ENCODE data around the gene SYNE2.
A peak's percentile ranks its signal among the peaks of the same experiment; 100 is the strongest.

Gene SYNE2

DNA sequence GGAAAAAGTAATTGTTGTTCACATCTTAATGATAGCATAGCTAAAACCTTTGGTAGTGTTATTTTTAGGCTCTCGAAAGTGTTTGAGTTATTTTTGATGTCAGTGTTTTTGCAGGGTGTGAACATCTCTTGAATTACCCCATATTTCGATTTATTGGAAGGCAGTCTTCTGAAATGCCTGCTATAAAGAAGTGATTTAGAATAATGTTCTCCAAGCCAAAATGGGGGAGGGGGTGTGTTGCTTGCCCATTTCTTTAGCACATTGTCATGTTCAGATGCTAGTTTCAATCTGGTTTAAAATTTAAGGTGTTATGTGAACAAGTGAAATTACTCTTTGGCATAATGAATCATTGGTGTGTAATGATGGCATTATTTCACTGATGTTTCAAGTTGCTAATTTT is 110.6 kb downstream of the SYNE2 start:
- no peak for DNase-seq

DNA sequence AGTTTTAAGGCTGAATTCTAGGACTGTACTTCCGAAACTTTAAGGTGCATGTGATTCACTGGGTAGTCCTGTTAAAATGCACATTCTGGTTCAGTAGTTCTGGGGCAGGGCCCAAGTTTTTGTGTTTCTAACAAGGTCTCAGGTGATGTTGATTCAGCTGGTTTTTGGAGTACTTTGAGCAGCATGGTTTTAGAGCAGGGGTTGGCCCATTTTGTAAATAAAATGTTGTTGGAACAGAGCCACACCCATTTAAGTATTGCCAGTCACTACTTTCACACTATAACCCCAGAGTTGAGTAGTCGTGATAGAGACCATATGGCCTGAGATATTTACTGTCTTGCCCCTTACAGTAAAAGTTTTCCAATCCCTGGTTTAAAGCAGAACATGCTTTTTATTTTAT is 111.3 kb downstream of the SYNE2 start:
- DNase-seq: peak; percentile 50

DNA sequence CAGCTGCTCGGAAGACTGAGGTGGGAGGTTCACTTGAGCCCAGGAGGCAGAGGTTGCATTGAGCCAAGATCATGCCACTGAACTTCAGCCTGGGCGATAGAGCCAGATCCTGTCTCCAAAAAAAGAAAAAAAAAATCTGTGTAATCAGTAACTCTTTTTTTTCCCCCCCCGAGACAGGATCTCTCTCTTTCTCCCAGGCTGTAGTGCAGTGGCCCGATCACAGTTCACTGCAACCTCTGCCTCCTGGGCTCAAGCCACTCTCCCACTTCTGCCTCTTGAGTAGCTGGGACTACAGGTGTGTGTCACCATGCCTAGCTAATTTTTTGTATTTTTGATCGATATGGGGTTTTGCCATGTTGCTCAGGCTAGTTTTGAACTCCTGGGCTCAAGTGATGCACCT is 113.6 kb downstream of the SYNE2 start:
- no peak for DNase-seq

DNA sequence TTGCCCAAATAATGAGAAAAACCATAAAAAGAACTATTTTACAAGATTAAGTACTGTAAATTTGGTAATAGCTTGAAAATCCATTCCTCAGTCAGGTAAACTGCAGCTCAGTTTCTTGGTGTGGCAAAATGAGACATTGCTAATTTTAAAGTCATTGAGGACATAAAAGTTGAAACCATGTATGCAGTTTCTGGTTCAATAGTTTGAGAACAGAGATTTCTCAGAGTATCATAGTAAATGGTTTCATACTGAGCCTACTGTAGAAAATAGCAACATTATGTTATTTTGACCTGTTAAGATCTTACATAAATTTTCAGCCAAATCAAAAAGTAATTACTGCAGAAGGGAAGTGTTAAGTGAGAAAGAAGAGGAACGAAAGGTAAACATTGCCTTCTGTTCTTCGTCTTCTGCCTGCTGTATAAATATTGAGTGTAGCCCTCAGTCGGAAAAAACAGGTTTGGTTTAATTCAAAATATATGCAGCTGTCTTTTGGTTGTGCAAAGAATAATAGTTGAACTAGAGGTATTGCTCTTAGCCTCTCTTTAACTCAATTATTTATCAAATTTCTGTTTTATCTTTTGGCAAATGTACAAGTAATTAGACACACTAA is 119.6 kb downstream of the SYNE2 start:
- DNase-seq: no peak

DNA sequence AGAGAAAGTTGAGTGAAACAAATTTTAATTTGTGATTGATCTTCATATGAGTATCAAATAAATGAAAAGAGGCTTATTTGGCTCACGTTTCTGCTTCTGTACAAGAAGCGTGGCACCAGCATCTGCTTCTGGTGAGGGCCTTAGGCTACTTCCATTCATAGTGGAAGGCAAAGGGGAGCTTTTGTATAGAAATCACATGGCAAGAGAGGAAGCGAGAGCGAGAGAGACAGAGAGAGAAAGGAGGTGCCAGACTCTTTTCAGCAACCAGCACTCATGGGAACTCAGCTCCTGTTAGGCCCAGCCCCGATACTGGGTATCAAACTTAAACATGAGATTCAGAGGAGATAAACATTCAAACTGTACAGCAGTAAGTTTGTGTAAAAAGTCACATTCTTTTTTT is 121.4 kb downstream of the SYNE2 start:
- no peak for DNase-seq

DNA sequence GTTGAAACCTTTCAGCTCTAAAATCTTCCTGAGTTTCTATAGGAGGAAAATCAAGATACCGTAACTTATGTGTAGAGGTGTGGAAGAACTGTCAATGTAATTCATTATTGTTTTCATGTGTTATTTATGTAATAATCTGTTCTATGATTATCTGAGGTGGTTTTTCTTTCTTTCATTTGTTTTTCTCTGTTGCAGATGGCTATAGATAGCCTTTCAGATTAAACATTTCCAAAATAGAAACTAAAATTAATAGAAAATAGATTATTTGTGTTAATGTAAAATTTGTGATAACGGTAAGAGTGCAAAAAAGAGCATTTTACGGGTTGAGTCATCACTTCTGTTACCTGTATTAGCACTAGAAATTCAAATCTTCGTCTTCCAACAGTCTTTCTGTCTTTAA is 128.8 kb downstream of the SYNE2 start:
- DNase-seq: no peak

DNA sequence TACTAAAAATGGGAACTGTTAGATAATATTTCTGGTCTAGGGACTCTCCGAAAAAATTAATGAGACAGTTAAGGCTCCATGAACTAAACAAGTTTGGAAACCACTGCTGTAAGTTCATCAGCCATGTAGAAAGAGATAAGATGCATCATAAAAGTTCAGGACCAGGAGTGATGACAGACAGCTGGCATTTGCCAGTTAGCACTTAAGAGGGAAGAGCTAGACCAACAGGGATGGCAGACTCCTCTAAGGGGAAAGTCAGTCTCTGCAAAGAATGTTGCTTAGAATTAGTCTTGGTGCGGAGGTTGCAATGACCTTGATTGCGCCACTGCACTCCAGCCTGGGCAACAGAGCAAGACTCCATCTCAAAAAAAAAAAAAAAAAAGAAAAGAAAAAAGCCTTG is 129.4 kb downstream of the SYNE2 start:
- DNase-seq: no peak

DNA sequence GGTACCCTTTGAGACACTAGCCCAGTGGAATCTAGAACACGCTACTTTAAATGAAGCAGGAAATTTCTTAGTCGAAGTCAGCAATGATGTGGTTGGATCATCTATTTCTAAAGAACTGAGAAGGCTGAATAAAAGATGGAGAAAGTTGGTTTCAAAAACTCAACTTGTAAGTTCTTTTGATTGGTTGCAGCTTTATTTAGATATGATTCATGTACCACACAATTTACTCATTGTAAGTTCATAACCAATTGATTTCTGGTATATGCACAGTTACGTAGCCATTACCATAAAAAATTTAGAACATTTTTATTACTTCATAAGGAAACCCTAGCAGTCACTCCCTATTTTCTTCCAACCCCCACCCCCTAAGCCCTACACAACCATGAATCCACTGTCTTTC is 129.8 kb downstream of the SYNE2 start:
- no peak for DNase-seq

DNA sequence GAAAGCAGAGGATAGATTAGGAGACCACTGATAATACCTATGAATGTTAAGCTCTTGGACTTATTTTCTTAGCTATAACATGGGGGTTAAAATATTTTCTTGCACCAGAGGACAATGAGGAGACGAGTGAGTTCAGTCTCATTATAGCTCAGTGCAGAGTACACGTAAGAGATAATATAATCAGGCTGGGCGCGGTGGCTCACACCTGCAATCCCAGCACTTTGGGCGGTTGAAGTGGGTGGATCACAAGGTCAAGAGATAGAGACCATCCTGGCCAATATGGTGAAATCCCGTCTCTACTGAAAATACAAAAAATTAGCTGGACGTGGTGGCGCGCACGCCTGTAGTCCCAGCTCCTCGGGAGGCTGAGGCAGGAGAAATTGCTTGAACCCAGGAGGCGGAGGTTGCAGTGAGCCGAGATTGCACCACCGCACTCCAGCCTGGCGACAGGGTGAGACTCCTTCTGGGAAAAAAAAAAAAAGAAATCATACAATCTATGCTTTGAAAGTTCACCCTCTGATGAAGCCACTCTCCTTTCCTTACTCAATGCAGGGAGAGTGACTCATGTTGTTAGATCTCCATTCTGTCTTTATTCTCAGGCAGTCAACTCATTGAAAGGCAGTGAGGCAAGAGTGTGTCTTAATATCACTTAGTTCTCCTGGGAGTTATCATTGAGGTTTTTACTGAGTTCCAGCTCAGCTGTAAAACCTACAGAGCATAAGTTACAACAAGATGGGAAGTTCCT is 134.2 kb downstream of the SYNE2 start:
- DNase-seq: no peak

DNA sequence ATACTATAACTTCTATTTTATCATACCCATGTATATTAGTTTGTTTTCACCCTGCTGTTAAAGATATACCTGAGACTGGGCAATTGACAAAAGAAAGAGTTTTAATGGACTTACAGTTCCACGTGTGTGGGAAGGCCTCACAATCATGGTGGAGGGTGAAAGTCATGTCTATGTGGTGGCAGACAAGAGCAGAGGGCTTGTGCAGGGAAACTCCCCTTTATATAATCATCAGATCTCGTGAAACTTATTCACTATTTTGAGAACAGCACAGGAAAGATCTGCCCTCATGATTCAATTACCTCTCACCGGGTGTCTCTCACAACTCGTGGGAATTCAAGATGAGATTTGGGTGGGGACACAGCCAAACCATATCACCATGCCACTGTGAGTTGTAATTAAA is 135.8 kb downstream of the SYNE2 start:
- DNase-seq: no peak

DNA sequence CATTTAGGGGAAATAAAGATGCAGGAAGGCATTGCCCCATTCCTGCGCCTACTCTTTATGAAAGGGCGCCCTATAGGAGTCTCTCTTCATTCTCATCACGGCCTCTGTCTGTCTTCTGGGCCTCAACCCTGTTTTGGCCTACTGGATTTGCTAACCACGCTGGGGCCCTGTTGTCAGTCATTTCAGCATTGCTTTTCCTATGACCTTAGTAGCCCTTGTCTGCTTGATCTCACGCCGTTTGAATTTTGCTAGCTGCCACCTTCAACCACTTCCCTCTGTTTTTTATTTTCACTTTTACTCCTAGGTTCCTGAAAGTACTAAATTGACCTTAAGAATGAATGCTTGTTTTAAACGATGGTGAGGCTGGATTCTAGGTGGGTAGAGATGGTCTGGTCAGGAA is 139.0 kb downstream of the SYNE2 start:
- DNase-seq: no peak

DNA sequence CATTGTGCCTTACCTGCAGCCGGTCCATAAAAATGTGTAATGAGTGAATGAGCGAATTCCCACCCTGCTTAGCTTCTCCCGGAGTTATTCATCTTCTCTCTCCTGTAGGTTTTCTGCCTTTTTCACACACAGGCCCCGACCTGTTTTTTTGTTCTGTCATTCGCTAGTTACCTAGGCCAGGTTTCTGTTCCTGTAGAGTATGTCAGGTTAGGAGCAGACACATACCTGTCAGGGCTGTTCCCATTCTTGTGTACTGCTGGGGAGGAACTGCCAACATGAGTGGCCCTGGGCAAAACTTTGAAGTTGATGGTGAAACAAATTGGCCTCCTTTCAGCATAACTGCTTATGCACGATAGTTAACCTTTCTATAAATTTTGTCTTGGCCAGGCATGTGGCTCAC is 140.1 kb downstream of the SYNE2 start:
- DNase-seq: no peak

DNA sequence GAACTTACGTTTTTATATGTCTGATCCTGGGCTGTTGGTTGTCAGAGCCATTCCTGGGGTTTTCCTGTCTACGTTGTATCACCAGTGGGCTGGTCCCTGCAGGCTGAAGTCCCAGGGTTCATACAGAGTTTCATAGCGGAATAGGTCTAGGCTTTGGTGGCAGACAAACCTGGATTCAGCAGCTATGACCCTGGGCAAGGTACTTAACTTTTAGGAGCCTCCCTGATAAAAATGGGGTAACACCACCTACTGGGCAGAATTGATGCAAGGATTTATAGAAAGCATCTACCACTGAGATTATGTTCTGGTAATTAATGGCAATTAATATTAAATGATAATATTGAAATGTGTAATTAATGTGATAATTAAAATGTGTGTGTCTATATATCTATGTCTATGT is 141.2 kb downstream of the SYNE2 start:
- no peak for DNase-seq

DNA sequence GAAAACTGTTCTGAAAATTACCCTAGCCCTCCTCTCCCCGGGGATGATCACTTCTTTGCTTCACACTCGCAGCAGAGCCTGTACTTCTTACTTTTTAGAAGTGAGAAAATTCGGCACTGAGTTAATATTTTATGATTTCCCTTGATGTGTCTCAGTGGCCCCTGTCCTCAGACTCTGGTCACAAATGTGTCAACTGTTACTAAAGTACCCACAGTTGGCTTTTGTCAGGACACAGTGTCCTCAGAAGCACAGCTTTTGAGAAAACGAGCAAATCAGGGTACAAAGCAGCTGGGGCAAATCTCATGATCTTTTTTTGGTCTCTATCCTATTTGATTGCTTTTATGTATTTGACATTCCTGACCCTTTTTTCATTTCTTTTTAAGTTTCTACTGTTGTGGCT is 142.5 kb downstream of the SYNE2 start:
- no peak for DNase-seq

DNA sequence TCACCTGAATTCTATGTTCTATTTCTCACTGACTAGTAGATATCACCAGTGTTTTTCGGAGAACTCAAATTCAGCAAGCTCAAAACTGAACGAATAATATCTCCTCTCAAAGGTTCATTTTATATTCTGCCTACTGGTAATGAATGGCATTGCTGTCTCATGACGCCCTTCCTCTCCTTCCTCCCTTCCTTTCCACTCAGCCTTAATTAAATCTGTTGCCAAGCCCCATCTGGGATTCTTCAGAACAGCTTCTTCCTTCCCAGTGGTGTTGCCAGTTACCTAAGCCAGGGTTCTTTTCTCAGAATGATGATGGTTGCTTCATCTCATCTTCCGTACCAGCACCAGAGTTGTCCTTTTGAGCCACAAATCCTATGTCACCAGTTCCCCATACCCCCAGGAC is 143.2 kb downstream of the SYNE2 start:
- DNase-seq: no peak

DNA sequence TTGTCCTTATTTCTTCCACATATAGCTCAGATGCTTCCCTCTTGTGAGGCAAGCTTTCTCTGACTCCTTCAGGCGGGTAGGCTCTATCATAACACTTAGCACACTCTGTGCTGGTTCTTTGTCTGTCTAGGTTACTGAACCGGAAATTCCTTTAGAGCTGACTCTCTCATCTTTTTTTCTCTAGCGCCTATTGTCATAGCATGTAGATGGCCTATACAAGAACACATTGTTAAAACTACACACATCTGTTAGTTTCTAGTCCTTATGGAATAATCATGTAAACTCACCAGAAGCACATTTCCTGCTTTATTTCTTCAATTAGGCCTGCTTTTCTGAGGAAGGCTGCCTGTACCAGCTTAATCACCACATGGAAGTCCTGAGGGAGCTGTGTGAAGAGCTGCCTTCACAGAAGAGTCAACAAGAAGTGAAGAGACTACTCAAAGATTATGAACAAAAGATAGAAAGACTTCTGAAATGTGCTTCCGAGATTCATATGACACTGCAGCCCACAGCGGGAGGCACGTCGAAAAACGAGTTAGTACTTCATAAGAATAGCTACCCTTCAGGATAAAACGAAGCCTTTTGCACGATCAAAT is 143.9 kb downstream of the SYNE2 start:
- no peak for DNase-seq

DNA sequence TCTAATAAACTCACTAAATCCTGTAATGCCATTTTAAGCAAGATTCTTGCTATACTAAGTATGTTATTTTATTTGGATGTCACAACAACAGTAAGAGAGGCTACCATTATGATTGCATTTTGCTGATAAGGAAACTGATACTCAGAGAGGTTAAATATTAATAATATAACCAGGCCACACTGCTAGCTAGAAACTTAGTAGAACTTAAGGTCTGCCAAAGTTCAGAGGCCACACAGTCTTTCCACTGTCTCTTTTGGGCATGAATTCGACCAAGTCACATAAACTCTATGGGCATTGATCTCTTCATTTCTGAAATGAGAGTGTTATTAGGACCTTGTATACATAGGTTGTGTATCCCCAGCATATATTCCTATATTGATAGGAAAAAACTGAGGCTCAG is 147.9 kb downstream of the SYNE2 start:
- no peak for DNase-seq

DNA sequence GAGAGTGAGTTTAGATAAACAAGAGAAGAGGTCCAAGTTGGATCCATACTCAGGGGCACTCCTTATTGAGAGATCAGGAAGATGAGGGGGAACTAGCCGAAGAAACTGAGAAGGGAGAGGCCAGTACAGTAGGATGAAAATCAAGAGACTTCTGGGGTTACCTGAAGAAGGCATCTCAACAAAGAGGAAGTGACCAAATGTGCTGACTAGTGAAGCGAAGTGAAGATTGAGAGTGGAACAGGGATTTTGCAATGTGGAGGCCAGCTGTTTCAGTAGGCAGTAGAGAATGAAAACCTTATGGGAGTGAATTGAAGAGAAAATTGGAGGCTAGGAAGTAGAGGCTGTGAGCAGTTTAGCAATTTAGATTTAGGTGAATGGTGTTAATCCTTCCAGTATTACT is 153.0 kb downstream of the SYNE2 start:
- DNase-seq: no peak

DNA sequence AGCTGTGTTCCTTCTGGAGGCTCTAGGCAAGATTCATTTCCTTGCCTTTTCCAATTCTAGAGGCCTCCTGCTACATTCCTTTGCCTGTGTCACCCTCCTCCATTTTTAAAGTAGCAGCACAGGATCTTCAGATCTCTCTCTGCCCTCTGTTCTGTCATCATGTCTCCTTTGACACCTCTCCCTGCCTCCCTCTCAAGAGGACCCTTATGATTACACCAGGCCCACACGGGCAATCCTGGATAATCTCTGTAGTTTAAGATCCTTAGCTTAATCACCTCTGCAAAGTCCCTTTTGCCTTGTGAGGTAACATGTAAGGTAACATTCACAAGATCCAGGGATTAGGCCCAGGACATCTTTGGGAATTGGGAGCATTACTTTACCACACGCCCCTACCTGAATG is 155.2 kb downstream of the SYNE2 start:
- DNase-seq: no peak

DNA sequence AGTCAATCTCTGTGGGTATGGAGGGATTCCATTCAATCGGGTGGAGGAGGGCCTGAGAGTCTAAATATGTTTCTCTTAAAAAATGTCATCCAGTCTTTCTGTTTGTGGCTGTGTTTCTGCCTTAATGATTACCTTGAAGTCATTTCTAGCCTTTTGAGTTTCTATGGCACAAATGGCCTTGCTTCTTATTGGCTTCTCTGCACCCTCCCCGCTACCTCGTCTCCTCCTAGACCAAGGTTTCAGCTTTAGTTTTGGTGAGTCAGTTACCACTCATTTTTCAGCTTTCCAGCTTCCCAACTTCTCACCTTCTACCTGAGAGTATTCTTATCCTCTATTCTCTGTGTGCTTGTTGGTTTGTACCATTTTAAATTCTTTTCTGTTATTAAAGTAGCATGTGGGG is 159.2 kb downstream of the SYNE2 start:
- DNase-seq: no peak

DNA sequence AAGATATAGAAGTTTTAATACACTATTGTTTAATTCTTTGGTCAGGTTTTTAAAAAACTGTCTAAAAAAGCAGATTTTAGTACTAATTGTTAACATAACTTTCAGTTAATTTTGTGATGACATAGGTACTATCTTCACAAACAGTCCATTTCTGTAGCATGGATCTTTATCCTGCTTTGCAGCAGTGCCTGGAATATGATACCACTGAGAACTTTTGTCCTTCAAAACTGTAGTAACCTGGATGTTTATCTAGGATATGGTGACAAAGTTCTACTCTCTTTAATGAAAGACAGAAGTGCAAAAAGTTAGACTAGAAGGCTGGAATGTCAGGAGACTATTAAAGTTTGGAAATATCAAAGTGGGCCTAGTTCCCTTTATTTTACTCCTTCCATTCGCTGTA is 159.9 kb downstream of the SYNE2 start:
- DNase-seq: no peak

DNA sequence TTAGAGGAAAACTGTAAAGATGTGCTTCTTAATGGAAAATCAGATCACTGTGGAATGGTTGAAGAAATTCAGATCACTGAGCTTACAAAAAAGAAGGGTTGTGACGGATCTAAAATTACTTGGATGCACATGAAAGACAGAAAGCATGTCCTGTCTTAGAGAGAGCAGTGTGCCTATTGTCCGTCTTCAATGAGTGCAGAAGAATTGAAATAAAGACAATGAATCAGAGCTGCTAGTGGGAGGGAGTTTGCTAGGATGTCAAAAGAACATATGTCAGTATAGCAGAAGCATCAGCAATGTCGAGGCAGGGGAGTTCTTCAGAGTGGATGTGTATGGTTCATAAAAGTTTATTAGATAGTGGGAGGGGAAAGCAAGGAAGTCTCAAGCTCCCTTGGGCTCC is 172.7 kb downstream of the SYNE2 start:
- DNase-seq: no peak

DNA sequence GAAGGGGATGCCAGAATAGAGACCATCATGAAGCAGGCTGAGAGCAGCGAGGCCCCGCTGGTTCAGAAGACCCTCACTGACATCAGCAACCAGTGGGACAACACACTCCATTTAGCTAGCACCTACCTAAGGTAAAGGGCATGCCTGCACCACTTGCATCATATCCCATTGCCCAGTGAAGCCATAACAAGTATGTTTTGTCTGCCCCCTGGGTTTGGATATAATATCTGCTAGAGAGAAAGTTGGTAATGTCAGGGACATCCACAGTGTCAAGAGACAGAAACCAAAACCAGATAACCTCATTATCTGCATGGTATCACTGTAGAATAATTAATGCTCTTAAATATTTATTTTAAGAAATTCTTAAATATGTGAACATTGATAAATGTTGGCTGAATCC is 173.8 kb downstream of the SYNE2 start:
- DNase-seq: no peak

DNA sequence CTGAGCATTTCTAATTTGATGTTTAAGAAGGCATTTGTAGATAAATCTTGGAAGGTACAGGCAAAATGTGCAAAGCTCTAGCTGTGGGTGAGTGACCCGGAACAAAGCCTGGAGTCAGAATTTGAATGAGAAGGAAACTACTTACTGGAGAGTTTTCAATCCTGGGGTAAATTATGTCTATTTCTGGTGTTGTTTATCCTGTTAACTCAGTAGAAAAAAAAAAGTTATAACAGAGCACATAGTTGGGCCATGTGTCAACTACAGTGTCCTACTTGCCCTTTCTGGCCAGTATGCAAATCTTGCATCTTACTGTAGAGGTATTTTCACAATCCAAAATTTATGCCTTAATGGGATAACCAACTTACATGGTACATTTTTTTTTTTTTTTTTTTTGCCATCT is 182.3 kb downstream of the SYNE2 start:
- no peak for DNase-seq

Measured in DMS79 treated with DMSO at 0.1 percent for 48 hours (cell line).